NCI-H524 (cell line): Measurements from ENCODE around the gene VIPR2.
A peak's percentile ranks its signal among the peaks of the same experiment; 100 is the strongest.

Source experiments
- DNase-seq, 2 experiments: peaks; one replicate each; lab custom pipeline; 2025; lab: John Stamatoyannopoulos, UW

The VIPR2 gene

GRCh38 chr7:159119851-159120539, 24.7 kb downstream of the VIPR2 start:
- no peak for DNase-seq

- DNase-seq, result no peak
Observed at GRCh38 chr7:159119026-159119741, 25.5 kb downstream of the VIPR2 start.

- DNase-seq, result no peak
Observed at GRCh38 chr7:159118623-159119022, 26.0 kb downstream of the VIPR2 start.

- DNase-seq, result no peak
Observed at GRCh38 chr7:159118197-159118595, 26.5 kb downstream of the VIPR2 start.

GRCh38 chr7:159117366-159118196, 27.1 kb downstream of the VIPR2 start:
- no peak for DNase-seq

GRCh38 chr7:159116581-159117339, 27.9 kb downstream of the VIPR2 start:
- no peak for DNase-seq

GRCh38 chr7:159115601-159116501, 28.8 kb downstream of the VIPR2 start:
- peak in 1 of 2 experiments; percentile 4 for DNase-seq

- DNase-seq, result no peak
Observed at GRCh38 chr7:159114981-159115380, 29.7 kb downstream of the VIPR2 start.

- no peak for DNase-seq
Observed at GRCh38 chr7:159114096-159114495, 30.6 kb downstream of the VIPR2 start.

- DNase-seq, result no peak
Observed at GRCh38 chr7:159113056-159113455, 31.6 kb downstream of the VIPR2 start.

- no peak for DNase-seq
Observed at GRCh38 chr7:159112136-159113011, 32.3 kb downstream of the VIPR2 start.

- DNase-seq, result no peak
Observed at GRCh38 chr7:159109653-159110035, 35.0 kb downstream of the VIPR2 start.

- no peak for DNase-seq
Observed at GRCh38 chr7:159108941-159109652, 35.6 kb downstream of the VIPR2 start.

GRCh38 chr7:159108491-159108890, 36.2 kb downstream of the VIPR2 start:
- no peak for DNase-seq

GRCh38 chr7:159107161-159107892, 37.3 kb downstream of the VIPR2 start:
- DNase-seq, result peak in 1 of 2 experiments; percentile 22

GRCh38 chr7:159105832-159106811, 38.5 kb downstream of the VIPR2 start:
- no peak for DNase-seq

GRCh38 chr7:159105066-159105780, 39.4 kb downstream of the VIPR2 start:
- no peak for DNase-seq
